WTC11 (cell line): ENCODE measurements around the gene IFNA2.

ENCODE experiments used
- CTCF ChIP-seq: fragments of 200-600 bp; IDR thresholded peaks from 2 replicates; pipeline ENCODE4 v1.8.0; 2022; ENCODE audit warnings: antibody characterized with exemption
- ELF4 ChIP-seq: sonication (generic); formaldehyde crosslinking; IDR thresholded peaks from 2 replicates; pipeline ENCODE4 v1.8.1; 2022; ENCODE audit warnings: low read depth, mild to moderate bottlenecking, moderate library complexity, missing genetic modification reagents
- ESRRA ChIP-seq: sonication (generic); formaldehyde crosslinking; IDR thresholded peaks from 2 replicates; pipeline ENCODE4 v1.8.1; 2022; ENCODE audit warnings: mild to moderate bottlenecking, missing genetic modification reagents, borderline replicate concordance
- FOXJ3 ChIP-seq: sonication (generic); formaldehyde crosslinking; IDR thresholded peaks from 2 replicates; pipeline ENCODE4 v1.9.0; 2021; ENCODE audit warnings: missing genetic modification reagents, mild to moderate bottlenecking, borderline replicate concordance
- HMGXB4 ChIP-seq: sonication (generic); formaldehyde crosslinking; IDR thresholded peaks from 2 replicates; pipeline ENCODE4 v1.8.1; 2023; ENCODE audit warnings: mild to moderate bottlenecking, moderate library complexity, missing genetic modification reagents
- JUN ChIP-seq: sonication (generic); formaldehyde crosslinking; IDR thresholded peaks from 2 replicates; pipeline ENCODE4 v1.8.0; 2023; ENCODE audit warnings: mild to moderate bottlenecking, missing genetic modification reagents
- MXD4 ChIP-seq: fragments of 250-450 bp; sonication (Bioruptor Pico); IDR thresholded peaks from 2 replicates; pipeline ENCODE4 v1.8.0; 2021; ENCODE audit warnings: mild to moderate bottlenecking, moderate library complexity, borderline replicate concordance
- MYBL2 ChIP-seq: sonication (generic); formaldehyde crosslinking; IDR thresholded peaks from 2 replicates; pipeline ENCODE4 v1.8.1; 2023; ENCODE audit warnings: mild to moderate bottlenecking, moderate library complexity, missing genetic modification reagents
- NR2C2 ChIP-seq: sonication (generic); formaldehyde crosslinking; IDR thresholded peaks from 2 replicates; pipeline ENCODE4 v1.8.0; 2022; ENCODE audit warnings: mild to moderate bottlenecking, missing genetic modification reagents
- RORB ChIP-seq: fragments of 250-450 bp; sonication (Bioruptor Pico); IDR thresholded peaks from 2 replicates; pipeline ENCODE4 v1.9.0; 2021; ENCODE audit warnings: mild to moderate bottlenecking
- SP1 ChIP-seq: sonication (generic); formaldehyde crosslinking; conservative IDR thresholded peaks from 2 replicates; pipeline ENCODE4 v1.8.1; 2022; ENCODE audit warnings: missing genetic modification reagents
- TCF7 ChIP-seq: sonication (generic); formaldehyde crosslinking; IDR thresholded peaks from 2 replicates; pipeline ENCODE4 v1.8.0; 2022; ENCODE audit warnings: mild to moderate bottlenecking, low read depth, missing genetic modification reagents, moderate library complexity
- TEAD4 ChIP-seq: sonication (generic); formaldehyde crosslinking; IDR thresholded peaks from 2 replicates; pipeline ENCODE4 v1.8.0; 2022; ENCODE audit warnings: mild to moderate bottlenecking, missing genetic modification reagents
- TF ChIP-seq, protein P1 (sequence below): sonication (generic); formaldehyde crosslinking; IDR thresholded peaks from 2 replicates; pipeline ENCODE4 v1.8.1; 2023; ENCODE audit warnings: mild to moderate bottlenecking, missing genetic modification reagents

GRCh38 chr9:21362287-21362686 is 22.9 kb downstream of the IFNA2 start:
- TF ChIP-seq JUN, result no peak
- no peak for TF ChIP-seq CTCF
- no peak for TF ChIP-seq ESRRA (CRISPR knock-in tag)
- TF ChIP-seq SP1 (CRISPR knock-in tag), result no peak
- no peak for TF ChIP-seq FOXJ3 (CRISPR knock-in tag)
- TF ChIP-seq MXD4 (CRISPR knock-in tag), result no peak
- TF ChIP-seq RORB (CRISPR knock-in tag), result no peak
- TF ChIP-seq HMGXB4, result no peak
- no peak for TF ChIP-seq ELF4
- TF ChIP-seq MYBL2 (CRISPR knock-in tag), result no peak
- no peak for TF ChIP-seq TCF7
- no peak for TF ChIP-seq NR2C2 (CRISPR knock-in tag)
- TF ChIP-seq, protein P1, sequence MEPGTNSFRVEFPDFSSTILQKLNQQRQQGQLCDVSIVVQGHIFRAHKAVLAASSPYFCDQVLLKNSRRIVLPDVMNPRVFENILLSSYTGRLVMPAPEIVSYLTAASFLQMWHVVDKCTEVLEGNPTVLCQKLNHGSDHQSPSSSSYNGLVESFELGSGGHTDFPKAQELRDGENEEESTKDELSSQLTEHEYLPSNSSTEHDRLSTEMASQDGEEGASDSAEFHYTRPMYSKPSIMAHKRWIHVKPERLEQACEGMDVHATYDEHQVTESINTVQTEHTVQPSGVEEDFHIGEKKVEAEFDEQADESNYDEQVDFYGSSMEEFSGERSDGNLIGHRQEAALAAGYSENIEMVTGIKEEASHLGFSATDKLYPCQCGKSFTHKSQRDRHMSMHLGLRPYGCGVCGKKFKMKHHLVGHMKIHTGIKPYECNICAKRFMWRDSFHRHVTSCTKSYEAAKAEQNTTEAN, result no peak
- no peak for TF ChIP-seq TEAD4 (CRISPR knock-in tag)
